Measurements from ENCODE around the gene GFPT1. TPM values are rescaled to one million over a fixed set of nuclear protein-coding genes. Genes with fewer than 3 reads are reported as not detected.

GFPT1 gene
- polyA plus RNA-seq, 1 donor (not counting 4 experiments of a cell fraction or from before 2014, with no cell fraction given): 12.9 TPM

GRCh38 chr2:69395866-69396265, 8.8 kb upstream of the GFPT1 start:
- dilution Hi-C loops (cut with MboI; ENCODE audit: extremely low pct_ligation_motif_present, low sequenced_read_pairs): no loop called here
- Histone ChIP-seq H3K4me1 (ENCODE audit: control insufficient read depth, extremely low read depth, insufficient read depth, low read length) (no peaks in the 10 kb centered on the region), H3K27ac (ENCODE audit: control insufficient read depth, insufficient read depth, low read length) (no peak overlapping the region), H3K27me3 (ENCODE audit: control insufficient read depth, extremely low read depth, insufficient read depth, low read length) (no peaks in the 10 kb centered on the region), H4K20me1 (ENCODE audit: control insufficient read depth, extremely low read depth, insufficient read depth, low read length) (no peaks in the 10 kb centered on the region), H2AFZ (ENCODE audit: control insufficient read depth, low read length) (no peak overlapping the region), H3K9ac (ENCODE audit: control insufficient read depth, extremely low read depth, insufficient read depth, low read length) (no peak overlapping the region), H3K79me2 (ENCODE audit: control insufficient read depth, insufficient read depth, low read length) (no peaks in the 10 kb centered on the region), H3K36me3 (ENCODE audit: control insufficient read depth in 2 of 2, extremely low read depth in 1 of 2, insufficient read depth in 2 of 2, low read length in 2 of 2) (peaks cover 0 to 6% of the 10 kb centered on the region in 2 experiments), H3K4me3 (ENCODE audit: control insufficient read depth in 2 of 3, extremely low read depth in 1 of 3, insufficient read depth in 2 of 3, low read depth in 1 of 3, low read length in 3 of 3) (no peak overlapping the region), H3K9me1 (ENCODE audit: control insufficient read depth, extremely low read depth, insufficient read depth, low read length) (no peaks in the 10 kb centered on the region), H3K9me3 (ENCODE audit: control insufficient read depth, low read depth, low read length) (no peaks in the 10 kb centered on the region), H3K4me2 (ENCODE audit: control insufficient read depth, extremely low read depth, insufficient read depth, low read depth, low read length) (no peak overlapping the region)
- TF ChIP-seq CTCF (optimal IDR thresholded peaks at IDR 0.05 in 1 of 3, IDR thresholded peaks at IDR 0.05 in 1 of 3, conservative IDR thresholded peaks at IDR 0.05 in 1 of 3; ENCODE audit: extremely low read depth in 1 of 3, insufficient read depth in 2 of 3, low read length in 3 of 3) (no peak), EZH2 (IDR thresholded peaks at IDR 0.05; ENCODE audit: low read length) (no peak)
- DNase-seq (ENCODE audit: low read depth, low spot score): no peak
- FAIRE-seq: no peak

GRCh38 chr2:69393963-69394362, 6.9 kb upstream of the GFPT1 start:
- H3K9me3 ChIP-seq (ENCODE audit: control insufficient read depth, low read depth, low read length): no peaks in the 10 kb centered on the region
- no peak overlapping the region for H3K4me2 ChIP-seq (ENCODE audit: control insufficient read depth, extremely low read depth, insufficient read depth, low read depth, low read length)
- no peak overlapping the region for H3K4me3 ChIP-seq (ENCODE audit: control insufficient read depth in 2 of 3, extremely low read depth in 1 of 3, insufficient read depth in 2 of 3, low read depth in 1 of 3, low read length in 3 of 3)
- no peaks in the 10 kb centered on the region for H3K4me1 ChIP-seq (ENCODE audit: control insufficient read depth, extremely low read depth, insufficient read depth, low read length)
- H3K27ac ChIP-seq (ENCODE audit: control insufficient read depth, insufficient read depth, low read length): no peak overlapping the region
- H3K79me2 ChIP-seq (ENCODE audit: control insufficient read depth, insufficient read depth, low read length): no peaks in the 10 kb centered on the region
- DNase-seq (ENCODE audit: low read depth, low spot score): no peak
- dilution Hi-C loops (cut with MboI; ENCODE audit: extremely low pct_ligation_motif_present, low sequenced_read_pairs): no loop called here
- no peaks in the 10 kb centered on the region for H4K20me1 ChIP-seq (ENCODE audit: control insufficient read depth, extremely low read depth, insufficient read depth, low read length)
- TF ChIP-seq EZH2 (IDR thresholded peaks at IDR 0.05; ENCODE audit: low read length) (no peak), CTCF (optimal IDR thresholded peaks at IDR 0.05 in 1 of 3, IDR thresholded peaks at IDR 0.05 in 1 of 3, conservative IDR thresholded peaks at IDR 0.05 in 1 of 3; ENCODE audit: extremely low read depth in 1 of 3, insufficient read depth in 2 of 3, low read length in 3 of 3) (no peak)
- FAIRE-seq: no peak
- H3K36me3 ChIP-seq (ENCODE audit: control insufficient read depth in 2 of 2, extremely low read depth in 1 of 2, insufficient read depth in 2 of 2, low read length in 2 of 2): peaks cover 0 to 6% of the 10 kb centered on the region in 2 experiments
- no peak overlapping the region for H2AFZ ChIP-seq (ENCODE audit: control insufficient read depth, low read length)
- H3K27me3 ChIP-seq (ENCODE audit: control insufficient read depth, extremely low read depth, insufficient read depth, low read length): no peaks in the 10 kb centered on the region
- H3K9me1 ChIP-seq (ENCODE audit: control insufficient read depth, extremely low read depth, insufficient read depth, low read length): no peaks in the 10 kb centered on the region
- H3K9ac ChIP-seq (ENCODE audit: control insufficient read depth, extremely low read depth, insufficient read depth, low read length): no peak overlapping the region

Data from keratinocyte (primary cell).